GM23338 (cell line): ENCODE measurements around the gene CENPP. TPM values are rescaled to one million over a fixed set of nuclear protein-coding genes. Genes with fewer than 3 reads are reported as not detected.

Source experiments
- ATAC-seq: fragments of 200-7000 bp; cut with Tn5 transposase; 3 replicates; pipeline ENCODE4 v1.9.1; 2020
- DNase-seq: peaks from one replicate; pipeline ENCODE4 v3.0.0-alpha.2; 2015; ENCODE audit warnings: low spot score
- H2AFZ ChIP-seq: fragments of 200-600 bp; sonication (generic); 2 replicates; pipeline ENCODE4 v1.8.0; 2016; ENCODE audit warnings: antibody characterized with exemption, mild to moderate bottlenecking, moderate library complexity
- H3F3A ChIP-seq: fragments of 200-600 bp; sonication (generic); replicated peaks from 2 replicates; pipeline ENCODE4 v1.8.0; 2017; ENCODE audit warnings: antibody characterized with exemption, mixed run types, low read depth
- H3K27ac ChIP-seq: fragments of 200-600 bp; sonication (generic); 2 replicates; pipeline ENCODE4 v1.6.1; 2016; ENCODE audit warnings: low read depth
- H3K27me3 ChIP-seq: fragments of 200-600 bp; sonication (generic); 2 replicates; pipeline ENCODE4 v1.8.0; 2016; ENCODE audit warnings: mild to moderate bottlenecking, mixed run types, moderate library complexity; ENCODE audit not compliant: insufficient read depth
- H3K36me3 ChIP-seq: fragments of 200-600 bp; sonication (generic); 2 replicates; pipeline ENCODE4 v1.8.0; 2016; ENCODE audit warnings: mild to moderate bottlenecking; ENCODE audit not compliant: insufficient read depth
- H3K4me1 ChIP-seq: fragments of 200-600 bp; sonication (generic); 2 replicates; pipeline ENCODE4 v1.8.0; 2016; ENCODE audit warnings: mild to moderate bottlenecking, moderate library complexity; ENCODE audit not compliant: insufficient read depth
- H3K4me2 ChIP-seq: fragments of 200-600 bp; sonication (generic); 2 replicates; pipeline ENCODE4 v1.7.1; 2017; ENCODE audit warnings: mixed run types
- H3K4me3 ChIP-seq: fragments of 200-600 bp; sonication (generic); 2 replicates; pipeline ENCODE4 v1.6.1; 2016; ENCODE audit warnings: mixed run types
- H3K79me2 ChIP-seq: fragments of 200-600 bp; sonication (generic); replicated peaks from 2 replicates; pipeline ENCODE4 v1.8.0; 2017; ENCODE audit warnings: mild to moderate bottlenecking; ENCODE audit not compliant: insufficient read depth
- H3K9me2 ChIP-seq: fragments of 200-600 bp; sonication (generic); 2 replicates; pipeline ENCODE4 v1.8.0; 2017; ENCODE audit not compliant: insufficient read depth
- H4K20me1 ChIP-seq: fragments of 200-600 bp; sonication (generic); replicated peaks from 2 replicates; pipeline ENCODE4 v1.8.0; 2017; ENCODE audit warnings: mild to moderate bottlenecking; ENCODE audit not compliant: insufficient read depth
- H3K27ac Mint-ChIP-seq: 2 replicates; pipeline ENCODE4 v1.8.0; 2020; ENCODE audit warnings: inconsistent platforms, mild to moderate bottlenecking, moderate library complexity, mixed read lengths
- H3K27me3 Mint-ChIP-seq: 3 replicates; pipeline ENCODE4 v1.8.0; 2022; ENCODE audit warnings: low read depth, mild to moderate bottlenecking, moderate library complexity, mixed read lengths, inconsistent platforms; ENCODE audit not compliant: insufficient read depth, poor library complexity
- H3K36me3 Mint-ChIP-seq: 3 replicates; pipeline ENCODE4 v1.8.0; 2021; ENCODE audit warnings: low read depth, mild to moderate bottlenecking, inconsistent platforms, moderate library complexity, mixed read lengths
- H3K4me1 Mint-ChIP-seq: 3 replicates; pipeline ENCODE4 v1.8.0; 2020; ENCODE audit warnings: mild to moderate bottlenecking, inconsistent platforms, mixed read lengths
- H3K4me3 Mint-ChIP-seq: 3 replicates; pipeline ENCODE4 v1.8.0; 2021; ENCODE audit warnings: moderate library complexity, mild to moderate bottlenecking, inconsistent platforms, mixed read lengths
- H3K9me3 Mint-ChIP-seq: 3 replicates; pipeline ENCODE4 v1.8.0; 2020; ENCODE audit warnings: moderate library complexity, mild to moderate bottlenecking, inconsistent platforms, mixed read lengths
- CREB1 ChIP-seq: fragments of 250-450 bp; sonication (Bioruptor Pico); IDR thresholded peaks from 2 replicates; pipeline ENCODE4 v1.5.0; 2020; ENCODE audit warnings: low read depth, mild to moderate bottlenecking, moderate library complexity
- CTCF ChIP-seq, 2 experiments: fragments of 200-600 bp in 1 of 2; sonication (generic) in 1 of 2; conservative IDR thresholded peaks; 2 replicates each; pipeline versions ENCODE4 v1.5.1 to v1.6.1; 2016 to 2017; ENCODE audit warnings: antibody characterized with exemption in 2 of 2, low read depth in 2 of 2, mild to moderate bottlenecking in 2 of 2, moderate library complexity in 1 of 2
- EZH2 ChIP-seq: fragments of 200-600 bp; sonication (generic); IDR thresholded peaks from one replicate; pipeline ENCODE4 v1.8.0; 2017; ENCODE audit warnings: antibody characterized with exemption, mild to moderate bottlenecking, low read depth; ENCODE audit not compliant: unreplicated experiment
- REST ChIP-seq: IDR thresholded peaks from one replicate; pipeline ENCODE4 v1.6.1; 2018; ENCODE audit warnings: antibody characterized with exemption; ENCODE audit not compliant: unreplicated experiment
- polyA plus RNA-seq: library from polyadenylated mRNA; unstranded; fragments of >200 nt; fragmentation: Nextera tagmentation; extraction: Ambion mirVana; gene quantifications from 2 replicates; pipeline ENCODE4 v1.2.1, GENCODE V29; 2016
- total RNA-seq: library from RNA; depleted of rRNA; stranded (reverse); fragments of >200 nt; shearing (Covaris generic); gene quantifications from 2 replicates; pipeline ENCODE4 v1.2.3, GENCODE V29; 2014

The CENPP gene
- total and polyA plus RNA-seq, 2 experiments from 2014 or later = 11.0 to 12.6 TPM

- H3K36me3 ChIP-seq = no peaks in the 10 kb centered on the region
Observed at GRCh38 chr9:92377876-92378275, 52.1 kb downstream of the CENPP start.

More at GRCh38 chr9:92377876-92378275, 52.1 kb downstream of the CENPP start:
- H3K36me3 Mint-ChIP-seq = peaks cover 2% of the 10 kb centered on the region; the same call in 1 of the 3 replicates
- TF ChIP-seq REST (no peak), CREB1 (CRISPR knock-in tag) (no peak), CTCF (conservative IDR thresholded peaks at IDR 0.05; ENCODE audit: low read depth in 2 of 2) (no peak), EZH2 (no peak)
- H3K27me3 ChIP-seq = no peaks in the 10 kb centered on the region
- no peaks in the 10 kb centered on the region for H3F3A ChIP-seq
- H3K27ac Mint-ChIP-seq = no peak overlapping the region
- H4K20me1 ChIP-seq = no peaks in the 10 kb centered on the region
- H3K4me3 Mint-ChIP-seq = no peak overlapping the region
- ATAC-seq (no peak; the same call in 2 of the 3 replicates), DNase-seq (no peak)
- no peaks in the 10 kb centered on the region for H3K9me2 ChIP-seq
- no peak overlapping the region for H2AFZ ChIP-seq
- no peak overlapping the region for H3K27ac ChIP-seq
- no peak overlapping the region for H3K4me2 ChIP-seq
- H3K4me1 Mint-ChIP-seq = peaks cover 40% of the 10 kb centered on the region
- no peaks in the 10 kb centered on the region for H3K79me2 ChIP-seq
- H3K27me3 Mint-ChIP-seq = peaks cover 2% of the 10 kb centered on the region
- peaks cover 48% of the 10 kb centered on the region for H3K4me1 ChIP-seq
- no peak overlapping the region for H3K4me3 ChIP-seq
- H3K9me3 Mint-ChIP-seq = no peaks in the 10 kb centered on the region; the same call in 1 of the 3 replicates
